Stimulated activated CD4-positive, alpha-beta T cell treated with anti-CD3 and anti-CD28 coated beads, TNF-alpha, amount 100 ng/mL, for 1 hour (primary cell): Measurements from ENCODE around the gene SRBD1.

Experiments used
- DNase-seq, 3 donors: peaks; one replicate each; pipeline ENCODE4 v3.0.0-alpha.2; 2020; ENCODE audit warnings: low read depth in 3 of 3, low spot score in 1 of 3

Gene SRBD1

GRCh38 chr2:45382744-45383143 is 228.3 kb downstream of the SRBD1 start:
- no peak for DNase-seq

- DNase-seq, result no peak
Measured at GRCh38 chr2:45380131-45380836, 230.8 kb downstream of the SRBD1 start.

- DNase-seq, result no peak
Measured at GRCh38 chr2:45379399-45380087, 231.5 kb downstream of the SRBD1 start.

- DNase-seq, result no peak
Measured at GRCh38 chr2:45373534-45373933, 237.5 kb downstream of the SRBD1 start.

GRCh38 chr2:45370369-45370768 is 240.7 kb downstream of the SRBD1 start:
- no peak for DNase-seq

GRCh38 chr2:45368792-45369191 is 242.3 kb downstream of the SRBD1 start:
- no peak for DNase-seq

GRCh38 chr2:45361666-45362065 is 249.4 kb downstream of the SRBD1 start:
- no peak for DNase-seq

- DNase-seq, result no peak
Measured at GRCh38 chr2:45354776-45355175, 256.3 kb downstream of the SRBD1 start.

- no peak for DNase-seq
Measured at GRCh38 chr2:45353879-45354278, 257.2 kb downstream of the SRBD1 start.

- no peak for DNase-seq
Measured at GRCh38 chr2:45352506-45352905, 258.6 kb downstream of the SRBD1 start.

GRCh38 chr2:45345331-45346234 is 265.5 kb downstream of the SRBD1 start:
- no peak for DNase-seq

GRCh38 chr2:45344502-45344901 is 266.6 kb downstream of the SRBD1 start:
- no peak for DNase-seq

GRCh38 chr2:45344071-45344470 is 267.0 kb downstream of the SRBD1 start:
- DNase-seq, result no peak

- no peak for DNase-seq
Measured at GRCh38 chr2:45343251-45344017, 267.6 kb downstream of the SRBD1 start.

- no peak for DNase-seq
Measured at GRCh38 chr2:45340318-45340717, 270.7 kb downstream of the SRBD1 start.

- DNase-seq, result no peak
Measured at GRCh38 chr2:45339253-45339652, 271.8 kb downstream of the SRBD1 start.
